Measurements from ENCODE around the gene RUNX2.

RUNX2 gene

DNA sequence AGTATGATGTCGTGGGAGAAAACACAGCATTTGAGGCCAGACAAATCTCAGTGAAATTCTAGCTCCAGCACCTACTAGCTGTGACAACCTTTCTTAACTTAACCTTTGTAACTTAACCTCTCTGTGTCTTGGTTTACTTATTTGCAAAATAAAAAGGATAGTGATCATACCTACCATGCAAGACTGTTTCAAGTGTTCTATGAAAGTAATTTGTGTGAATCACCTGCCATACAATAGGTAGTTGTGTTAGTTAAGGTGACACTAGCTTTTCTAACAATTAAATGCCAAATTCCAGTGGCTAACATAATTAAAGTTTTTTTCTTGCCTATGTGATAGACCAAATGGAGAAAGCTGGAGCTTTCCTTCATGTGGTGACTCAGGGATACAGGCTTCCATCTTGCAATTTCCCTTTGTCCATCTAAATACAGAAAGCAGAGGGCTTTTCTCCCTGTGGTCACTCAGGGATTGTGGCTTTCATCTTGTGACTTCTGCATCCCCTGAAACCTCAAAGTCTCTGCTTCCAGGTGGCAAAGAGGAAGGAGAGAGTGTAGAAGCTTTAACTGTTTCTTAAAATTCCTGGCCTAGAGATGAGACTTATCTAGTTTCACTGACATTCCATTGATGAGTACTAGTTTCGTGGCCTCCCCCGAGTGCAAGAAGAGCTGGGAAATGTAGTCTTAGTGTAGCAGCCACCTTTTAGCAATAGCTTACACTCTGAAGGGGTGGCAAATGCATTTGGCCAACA is 376.1 kb downstream of the RUNX2 start:
- TF ChIP-seq JUND (IDR thresholded peaks at IDR 0.05; ENCODE audit: low read depth), result no peak
- no peak for DNase-seq (ENCODE audit: low read depth in 1 of 2, low spot score in 1 of 2)
- in situ Hi-C loops (cut with HindIII; ENCODE audit: low pct_unique_long_range_greater_than_20kb, low sequenced_read_pairs), result no loop called here

- DNase-seq (ENCODE audit: low read depth in 1 of 2, low spot score in 1 of 2), result no peak
- TF ChIP-seq JUND (IDR thresholded peaks at IDR 0.05; ENCODE audit: low read depth), result no peak
- in situ Hi-C loops (cut with HindIII; ENCODE audit: low pct_unique_long_range_greater_than_20kb, low sequenced_read_pairs), result no loop called here
Measured at GRCh38 chr6:45705137-45705855, 377.2 kb downstream of the RUNX2 start.

DNA sequence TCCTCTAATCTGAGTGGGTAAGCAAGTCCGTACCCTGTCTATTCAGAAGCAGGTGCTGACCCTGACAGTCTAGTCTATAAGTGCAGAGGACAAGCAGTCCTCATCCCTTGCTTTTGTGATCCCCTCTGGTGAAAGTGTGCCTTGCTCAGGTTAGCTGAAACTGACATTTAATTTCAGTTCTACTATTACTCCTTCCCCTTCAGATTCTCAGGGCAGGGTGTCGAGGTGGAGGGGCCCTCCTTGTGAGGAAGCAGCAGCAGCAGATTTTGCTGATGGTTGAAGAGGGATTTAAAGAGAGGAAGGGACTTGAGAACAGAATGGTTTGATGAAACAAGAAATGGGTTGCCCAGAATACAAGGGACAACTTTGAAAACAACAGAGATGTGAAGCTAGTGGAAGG is 378.2 kb downstream of the RUNX2 start:
- no peak for TF ChIP-seq JUND (IDR thresholded peaks at IDR 0.05; ENCODE audit: low read depth)
- in situ Hi-C loops (cut with HindIII; ENCODE audit: low pct_unique_long_range_greater_than_20kb, low sequenced_read_pairs), result no loop called here
- no peak for DNase-seq (ENCODE audit: low read depth in 1 of 2, low spot score in 1 of 2)

- in situ Hi-C loops (cut with HindIII; ENCODE audit: low pct_unique_long_range_greater_than_20kb, low sequenced_read_pairs), result no loop called here
- TF ChIP-seq JUND (IDR thresholded peaks at IDR 0.05; ENCODE audit: low read depth), result no peak
- DNase-seq (ENCODE audit: low read depth in 1 of 2, low spot score in 1 of 2), result no peak
Measured at GRCh38 chr6:45707176-45707575, 379.0 kb downstream of the RUNX2 start.

GRCh38 chr6:45709781-45710220 is 381.7 kb downstream of the RUNX2 start:
- no peak for TF ChIP-seq JUND (IDR thresholded peaks at IDR 0.05; ENCODE audit: low read depth)
- in situ Hi-C loops (cut with HindIII; ENCODE audit: low pct_unique_long_range_greater_than_20kb, low sequenced_read_pairs), result no loop called here
- DNase-seq (ENCODE audit: low read depth in 1 of 2, low spot score in 1 of 2), result no peak

- DNase-seq (ENCODE audit: low read depth in 1 of 2, low spot score in 1 of 2), result peak in 1 of 2 experiments; percentile 45
- in situ Hi-C loops (cut with HindIII; ENCODE audit: low pct_unique_long_range_greater_than_20kb, low sequenced_read_pairs), result no loop called here
- TF ChIP-seq JUND (IDR thresholded peaks at IDR 0.05; ENCODE audit: low read depth), result no peak
Measured at GRCh38 chr6:45710304-45710821, 382.2 kb downstream of the RUNX2 start.

DNA sequence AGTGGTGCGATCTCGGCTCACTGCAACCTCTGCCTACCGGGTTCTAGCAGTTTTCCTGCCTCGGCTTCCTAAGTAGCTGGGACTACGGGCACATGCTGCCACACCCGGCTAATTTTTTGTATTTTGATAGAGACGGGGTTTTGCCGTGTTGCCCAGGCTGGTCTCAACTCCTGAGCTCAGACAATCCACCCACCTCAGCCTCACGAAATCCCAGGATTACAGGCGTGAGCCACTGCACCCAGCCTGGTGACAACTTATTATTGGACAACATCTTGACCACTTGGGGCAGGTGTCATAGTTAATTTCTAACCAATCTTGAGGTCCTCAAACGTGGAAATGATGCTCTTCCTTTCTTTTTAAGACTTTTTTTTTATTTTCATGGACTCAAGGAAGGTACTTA is 383.9 kb downstream of the RUNX2 start:
- DNase-seq (ENCODE audit: low read depth in 1 of 2, low spot score in 1 of 2), result no peak
- no peak for TF ChIP-seq JUND (IDR thresholded peaks at IDR 0.05; ENCODE audit: low read depth)
- in situ Hi-C loops (cut with HindIII; ENCODE audit: low pct_unique_long_range_greater_than_20kb, low sequenced_read_pairs), result no loop called here

- DNase-seq (ENCODE audit: low read depth in 1 of 2, low spot score in 1 of 2), result no peak
- in situ Hi-C loops (cut with HindIII; ENCODE audit: low pct_unique_long_range_greater_than_20kb, low sequenced_read_pairs), result no loop called here
Measured at GRCh38 chr6:45712786-45713185, 384.7 kb downstream of the RUNX2 start.

More at GRCh38 chr6:45712786-45713185, 384.7 kb downstream of the RUNX2 start:
- TF ChIP-seq JUND (IDR thresholded peaks at IDR 0.05; ENCODE audit: low read depth), result no peak
